H1 (cell line): ENCODE results near the gene CAPN9. TPM values are rescaled to one million over a fixed set of nuclear protein-coding genes. Genes with fewer than 3 reads are reported as not detected.

Experiments used
- CTCF ChIA-PET: fragments of 300-600 bp; sonication (Branson Sonifier 250); formaldehyde crosslinking; loops from one replicate; lab custom pipeline; 2021; ENCODE audit not compliant: partially characterized antibody; lab: Charles Lee
- POLR2A ChIA-PET: fragments of 300-600 bp; sonication (Branson Sonifier 250); formaldehyde crosslinking; loops from one replicate; lab custom pipeline; 2021; ENCODE audit warnings: inconsistent platforms; ENCODE audit not compliant: partially characterized antibody; lab: Charles Lee
- DNase-seq, 2 experiments: peaks; one replicate each; pipeline versions ENCODE4 v3.0.0 to v3.0.0-alpha.2; 2010 to 2022; ENCODE audit warnings: low spot score in 2 of 2, low read depth in 1 of 2, mixed read lengths in 1 of 2
- FAIRE-seq: peaks from 2 replicates; lab custom pipeline; 2011; peaks lifted over from hg19 to GRCh38; lab: Jason Lieb, UNC
- H2AFZ ChIP-seq: 2 replicates; pipeline ENCODE4 v1.8.1; 2012; ENCODE audit warnings: low read length, inconsistent platforms
- H2AK5ac ChIP-seq: 2 replicates; pipeline ENCODE4 v1.6.1; 2013; ENCODE audit warnings: low read depth, low read length
- H2BK120ac ChIP-seq: replicated peaks from 2 replicates; pipeline ENCODE3; 2013; ENCODE audit warnings: low read depth, low read length, inconsistent platforms
- H2BK12ac ChIP-seq: 2 replicates; pipeline ENCODE4 v1.6.1; 2013; ENCODE audit warnings: low read depth, low read length
- H2BK15ac ChIP-seq: 2 replicates; pipeline ENCODE4 v1.6.1; 2013; ENCODE audit warnings: low read length
- H2BK20ac ChIP-seq: 2 replicates; pipeline ENCODE4 v1.6.1; 2013; ENCODE audit warnings: low read length
- H2BK5ac ChIP-seq: 2 replicates; pipeline ENCODE4 v1.6.1; 2013; ENCODE audit warnings: low read depth, low read length
- H3K14ac ChIP-seq: 2 replicates; pipeline ENCODE4 v1.6.1; 2013; ENCODE audit warnings: inconsistent platforms; ENCODE audit not compliant: insufficient read length
- H3K18ac ChIP-seq: 2 replicates; pipeline ENCODE4 v1.6.1; 2013; ENCODE audit warnings: low read length; ENCODE audit errors: extremely low read depth
- H3K23ac ChIP-seq: 2 replicates; pipeline ENCODE4 v1.6.1; 2013; ENCODE audit warnings: inconsistent platforms; ENCODE audit not compliant: insufficient read length
- H3K23me2 ChIP-seq: 2 replicates; pipeline ENCODE4 v1.6.1; 2013; ENCODE audit warnings: low read depth, low read length
- H3K27ac ChIP-seq: 2 replicates; pipeline ENCODE4 v1.6.1; 2011; ENCODE audit warnings: low read depth, low read length, inconsistent platforms
- H3K27me3 ChIP-seq, 4 experiments: replicated peaks in 1 of 4; 1 replicate in 1 of 4; 2 replicates in 3 of 4; pipeline versions ENCODE4 v1.6.1 to v1.8.1; 2011 to 2013; ENCODE audit warnings: low read length in 3 of 4, mild to moderate bottlenecking in 3 of 4, inconsistent platforms in 2 of 4, mixed read lengths in 2 of 4, moderate library complexity in 1 of 4; ENCODE audit not compliant: control insufficient read depth in 3 of 4, insufficient read depth in 3 of 4; ENCODE audit errors: extremely low read depth in 1 of 4
- H3K36me3 ChIP-seq, 4 experiments: 2 replicates each; pipeline versions ENCODE4 v1.6.1 to v1.8.1; 2011 to 2013; ENCODE audit warnings: mild to moderate bottlenecking in 4 of 4, low read length in 3 of 4, moderate library complexity in 2 of 4, control low read depth in 1 of 4, inconsistent platforms in 1 of 4; ENCODE audit not compliant: insufficient read depth in 4 of 4, control insufficient read depth in 2 of 4
- H3K4ac ChIP-seq: replicated peaks from 2 replicates; pipeline ENCODE3; 2013; ENCODE audit warnings: low read length, low read depth, mixed read lengths, inconsistent platforms; ENCODE audit not compliant: insufficient read length
- H3K4me1 ChIP-seq, 4 experiments: replicated peaks in 1 of 4; 1 replicate in 1 of 4; 2 replicates in 3 of 4; pipeline versions ENCODE4 v1.6.1 to v1.8.1; 2011 to 2013; ENCODE audit warnings: low read length in 3 of 4, inconsistent platforms in 2 of 4, mixed read lengths in 1 of 4; ENCODE audit not compliant: insufficient read depth in 4 of 4, control insufficient read depth in 3 of 4
- H3K4me2 ChIP-seq, 2 experiments: 2 replicates each; pipeline versions ENCODE4 v1.6.1 to v1.8.1; 2011 to 2013; ENCODE audit warnings: low read depth in 2 of 2, low read length in 2 of 2, control low read depth in 1 of 2, inconsistent platforms in 1 of 2, mild to moderate bottlenecking in 1 of 2; ENCODE audit not compliant: insufficient read depth in 1 of 2
- H3K4me3 ChIP-seq, 4 experiments: fragments of 200-600, 300-600 bp in 1 of 4; sonication (generic), shearing (Covaris generic), sonication (Bioruptor Twin) in 1 of 4; 2 replicates each; pipeline versions ENCODE4 v1.5.1 to v1.8.1; 2011 to 2016; ENCODE audit warnings: low read length in 4 of 4, low read depth in 3 of 4, control low read depth in 2 of 4, inconsistent platforms in 2 of 4, mild to moderate bottlenecking in 2 of 4, mixed read lengths in 1 of 4, moderate library complexity in 1 of 4; ENCODE audit not compliant: insufficient read depth in 2 of 4; ENCODE audit errors: extremely low read depth in 1 of 4
- H3K56ac ChIP-seq: replicated peaks from 2 replicates; pipeline ENCODE3; 2013; ENCODE audit warnings: low read depth, mild to moderate bottlenecking, mixed read lengths, low read length, inconsistent platforms; ENCODE audit not compliant: insufficient read length
- H3K79me1 ChIP-seq: 2 replicates; pipeline ENCODE4 v1.6.1; 2013; ENCODE audit warnings: low read depth, low read length, control low read depth
- H3K79me2 ChIP-seq, 2 experiments: 2 replicates each; pipeline versions ENCODE4 v1.6.1 to v1.8.1; 2012 to 2013; ENCODE audit warnings: low read length in 2 of 2, mild to moderate bottlenecking in 2 of 2, inconsistent platforms in 1 of 2; ENCODE audit not compliant: insufficient read depth in 2 of 2, control insufficient read depth in 1 of 2
- H3K9ac ChIP-seq, 4 experiments: replicated peaks in 1 of 4; 1 replicate in 1 of 4; 2 replicates in 3 of 4; pipeline versions ENCODE4 v1.6.1 to v1.8.1; 2011 to 2013; ENCODE audit warnings: low read depth in 3 of 4, low read length in 3 of 4, control low read depth in 2 of 4, mild to moderate bottlenecking in 2 of 4, moderate library complexity in 2 of 4, inconsistent platforms in 1 of 4; ENCODE audit errors: extremely low read depth in 1 of 4
- H3K9me3 ChIP-seq, 2 experiments: 2 replicates each; pipeline versions ENCODE4 v1.6.1 to v1.8.1; 2012 to 2013; ENCODE audit warnings: mild to moderate bottlenecking in 2 of 2, moderate library complexity in 2 of 2, control low read depth in 1 of 2, inconsistent platforms in 1 of 2, low read depth in 1 of 2, low read length in 1 of 2, mixed read lengths in 1 of 2; ENCODE audit not compliant: insufficient read depth in 2 of 2
- H4K20me1 ChIP-seq, 2 experiments: replicated peaks in 1 of 2; 2 replicates each; pipeline versions ENCODE3 to v1.8.1; 2011 to 2013; ENCODE audit warnings: inconsistent platforms in 2 of 2, low read length in 2 of 2, mild to moderate bottlenecking in 1 of 2; ENCODE audit not compliant: insufficient read depth in 2 of 2, control insufficient read depth in 1 of 2
- H4K5ac ChIP-seq: 2 replicates; pipeline ENCODE4 v1.6.1; 2013; ENCODE audit warnings: low read length, low read depth, mixed read lengths, inconsistent platforms; ENCODE audit not compliant: insufficient read length
- H4K8ac ChIP-seq: 2 replicates; pipeline ENCODE4 v1.8.0; 2013; ENCODE audit warnings: mild to moderate bottlenecking, moderate library complexity, low read length, inconsistent platforms; ENCODE audit not compliant: insufficient read depth; ENCODE audit errors: extremely low read depth
- H4K91ac ChIP-seq: replicated peaks from 2 replicates; pipeline ENCODE3; 2013; ENCODE audit warnings: low read length, mixed read lengths, inconsistent platforms; ENCODE audit not compliant: insufficient read length
- SIN3A ChIP-seq, 2 experiments: IDR thresholded peaks in 1 of 2; conservative IDR thresholded peaks in 1 of 2; 2 replicates each; pipeline ENCODE4 v1.6.1; 2011 to 2012; ENCODE audit warnings: low read length in 2 of 2, improper control_type of control experiment in 1 of 2, low read depth in 1 of 2, mild to moderate bottlenecking in 1 of 2
- TCF12 ChIP-seq: IDR thresholded peaks from 2 replicates; pipeline ENCODE4 v1.6.1; 2011; ENCODE audit warnings: low read depth, mild to moderate bottlenecking, low read length
- WGBS, 2 experiments: shearing (Covaris generic) in 1 of 2; methylation state at CpG; one replicate each; pipeline versions ENCODE4 v1.1.6 to v1.1.7; 2013 to 2015; ENCODE audit warnings: low lambda C conversion rate in 2 of 2, mixed read lengths in 2 of 2, inconsistent platforms in 1 of 2, low coverage in 1 of 2, missing lambda C conversion rate in 1 of 2; ENCODE audit not compliant: insufficient replicate concordance in 2 of 2, insufficient coverage in 1 of 2, insufficient read length in 1 of 2; ENCODE audit errors: extremely low coverage in 1 of 2, missing lambda C conversion rate in 1 of 2; 5-methylcytosine and 5-hydroxymethylcytosine counted together
- polyA plus RNA-seq, 7 experiments: library from polyadenylated mRNA; depleted of rRNA in 3 of 7; stranded (reverse) in 5 of 7; unstranded in 2 of 7; fragments of >200 nt in 5 of 7; fragments of 200-250 nt in 2 of 7; gene quantifications; 1 replicate in 5 of 7; 2 replicates in 1 of 7; 4 replicates in 1 of 7; pipeline versions ENCODE4 v1.2.1 to v1.2.3, GENCODE V29; 2011 to 2013; ENCODE audit warnings: missing spikeins in 2 of 7, mixed read lengths in 2 of 7
- total RNA-seq: library from RNA; stranded (reverse); fragmentation: NEBNext Ultra II Directional; extraction: Animal tissue kit (Norgen Biotek cat#: 25700); gene quantifications from 2 replicates; pipeline ENCODE4 v1.2.1, GENCODE V29; 2021

CAPN9 gene
- total and polyA plus RNA-seq, 2 of the 8 experiments (the other 6 are each of a cell fraction or from before 2014, with no cell fraction given) = 0.22 to 0.76 TPM

GRCh38 chr1:230709619-230710542, 37.3 kb upstream of the CAPN9 start:
- no peak overlapping the region for H3K56ac ChIP-seq
- H3K4me2 ChIP-seq = no peak overlapping the region
- no peak for TF ChIP-seq SIN3A (conservative IDR thresholded peaks at IDR 0.05 in 1 of 2, IDR thresholded peaks at IDR 0.05 in 1 of 2; ENCODE audit: low read depth in 1 of 2, low read length in 2 of 2)
- no peak for TF ChIP-seq TCF12
- TF ChIP-seq, all 59 proteins: peak for 0
- Histone ChIP-seq H3K27me3 (no peaks in the 10 kb centered on the region; a peak in 1 of 7 replicates), H3K4me1 (peaks cover 0 to 10% (median 4%) of the 10 kb centered on the region in 4 experiments; a peak in 4 of 7 replicates), H3K23ac (no peak overlapping the region), H2AK5ac (no peak overlapping the region), H2BK20ac (no peak overlapping the region), H3K18ac (no peak overlapping the region), H3K79me2 (no peaks in the 10 kb centered on the region), H3K36me3 (no peaks in the 10 kb centered on the region), H3K9me3 (no peaks in the 10 kb centered on the region), H2AFZ (no peak overlapping the region), H3K79me1 (no peaks in the 10 kb centered on the region), H2BK5ac (no peak overlapping the region), H3K4me3 (no peak overlapping the region), H3K9ac (no peak overlapping the region), H2BK12ac (no peak overlapping the region), H3K23me2 (no peaks in the 10 kb centered on the region), H4K91ac (no peak overlapping the region), H2BK15ac (no peak overlapping the region), H3K27ac (no peak overlapping the region), H4K8ac (0 out of 2 replicates have a peak overlapping the region, but pooled peaks have one; percentile 15), H3K14ac (no peak overlapping the region), H2BK120ac (no peak overlapping the region), H4K20me1 (no peaks in the 10 kb centered on the region), H3K4ac (no peak overlapping the region), H4K5ac (no peak overlapping the region)
- FAIRE-seq (no peak), DNase-seq (no peak)
- POLR2A ChIA-PET = no interaction called here
- 91% methylated on average over 18 of the region's 18 CpGs; no CpG with 5 or more reads in 1 of the 2 experiments for WGBS, 2 experiments
- CTCF ChIA-PET = interaction anchor here (2.5 to 5.7 kb wide), 2 partner anchors 12 to 62 kb away, joined by 10 to 26 read pairs; no protein-coding TSS in a partner anchor
